ENCODE results near the gene YAF2. TPM values are rescaled to one million over a fixed set of nuclear protein-coding genes. Genes with fewer than 3 reads are reported as not detected.
"Not testable (repeated sequence)": the region's sequence is repeated elsewhere in the genome, so short reads cannot be mapped to it uniquely, and the experiment has no call there.

YAF2 gene
- total and polyA plus RNA-seq, 2 experiments from 2014 or later: 15.3 to 35.5 TPM

- no peak overlapping the region for H3K4me2 ChIP-seq
- H3K36me3 ChIP-seq (replicated peaks; ENCODE audit: insufficient read depth, low read depth): no peaks in the 10 kb centered on the region
- 92% methylated on average over 2 of the region's 2 CpGs for WGBS (ENCODE audit: low lambda C conversion rate, missing lambda C conversion rate)
- no peaks in the 10 kb centered on the region for H3K79me2 ChIP-seq
- no peaks in the 10 kb centered on the region for H4K20me1 ChIP-seq (ENCODE audit: insufficient read depth, poor library complexity, severe bottlenecking)
- H3K4me3 ChIP-seq: no peak overlapping the region
- no peaks in the 10 kb centered on the region for H3K9me3 ChIP-seq (ENCODE audit: low read depth)
- H3K9me2 ChIP-seq (replicated peaks; ENCODE audit: insufficient read depth): no peaks in the 10 kb centered on the region
- H3K27ac ChIP-seq: no peak overlapping the region
- H3K4me1 ChIP-seq (ENCODE audit: insufficient read depth): no peaks in the 10 kb centered on the region
- no peak for DNase-seq (ENCODE audit: low spot score)
- no peaks in the 10 kb centered on the region for H3K27me3 ChIP-seq
- no peak overlapping the region for H2AFZ ChIP-seq
- TF ChIP-seq EZH2 (IDR thresholded peaks at IDR 0.05; ENCODE audit: borderline replicate concordance): no peak
- TF ChIP-seq CTCF (IDR thresholded peaks at IDR 0.05; ENCODE audit: poor library complexity): no peak
- no peak for TF ChIP-seq EZH2phosphoT487 (IDR thresholded peaks at IDR 0.05; ENCODE audit: low read depth, severe bottlenecking, unreplicated experiment)
Observed at GRCh38 chr12:42255221-42255865, 17.3 kb upstream of the YAF2 start.

- H2AFZ ChIP-seq; H3K79me2 ChIP-seq; H3K9me3 ChIP-seq (ENCODE audit: low read depth); H3K4me3 ChIP-seq; H3K27me3 ChIP-seq; H3K9me2 ChIP-seq (replicated peaks; ENCODE audit: insufficient read depth); H3K4me1 ChIP-seq (ENCODE audit: insufficient read depth); H4K20me1 ChIP-seq (ENCODE audit: insufficient read depth, poor library complexity, severe bottlenecking); H3K27ac ChIP-seq; H3K4me2 ChIP-seq; DNase-seq (ENCODE audit: low spot score); H3K36me3 ChIP-seq (replicated peaks; ENCODE audit: insufficient read depth, low read depth): not testable (repeated sequence)
- WGBS (ENCODE audit: low lambda C conversion rate, missing lambda C conversion rate): 74% methylated on average over 1 of the region's 1 CpG
Observed at GRCh38 chr12:42252645-42253044, 14.6 kb upstream of the YAF2 start.

- not testable (repeated sequence) for H3K4me2 ChIP-seq; DNase-seq (ENCODE audit: low spot score); H3K79me2 ChIP-seq; H3K9me3 ChIP-seq (ENCODE audit: low read depth); H3K9me2 ChIP-seq (replicated peaks; ENCODE audit: insufficient read depth); H4K20me1 ChIP-seq (ENCODE audit: insufficient read depth, poor library complexity, severe bottlenecking); H3K4me1 ChIP-seq (ENCODE audit: insufficient read depth); H3K36me3 ChIP-seq (replicated peaks; ENCODE audit: insufficient read depth, low read depth); H3K4me3 ChIP-seq; H2AFZ ChIP-seq; H3K27ac ChIP-seq; H3K27me3 ChIP-seq
- 88% methylated on average over 3 of the region's 3 CpGs for WGBS (ENCODE audit: low lambda C conversion rate, missing lambda C conversion rate)
Observed at GRCh38 chr12:42249033-42249432, 11.0 kb upstream of the YAF2 start.

- H3K4me3 ChIP-seq: no peak overlapping the region
- H3K79me2 ChIP-seq: peaks cover 22% of the 10 kb centered on the region
- no peak overlapping the region for H3K27ac ChIP-seq
- no peaks in the 10 kb centered on the region for H3K9me3 ChIP-seq (ENCODE audit: low read depth)
- H3K4me1 ChIP-seq (ENCODE audit: insufficient read depth): peaks cover 12% of the 10 kb centered on the region
- no peak for DNase-seq (ENCODE audit: low spot score)
- no peaks in the 10 kb centered on the region for H3K36me3 ChIP-seq (replicated peaks; ENCODE audit: insufficient read depth, low read depth)
- H3K4me2 ChIP-seq: no peak overlapping the region
- peaks cover 10% of the 10 kb centered on the region for H4K20me1 ChIP-seq (ENCODE audit: insufficient read depth, poor library complexity, severe bottlenecking)
- H2AFZ ChIP-seq: no peak overlapping the region
- WGBS (ENCODE audit: low lambda C conversion rate, missing lambda C conversion rate): 76% methylated on average over 11 of the region's 11 CpGs
- no peaks in the 10 kb centered on the region for H3K9me2 ChIP-seq (replicated peaks; ENCODE audit: insufficient read depth)
- TF ChIP-seq EZH2phosphoT487 (IDR thresholded peaks at IDR 0.05; ENCODE audit: low read depth, severe bottlenecking, unreplicated experiment) (no peak), EZH2 (IDR thresholded peaks at IDR 0.05; ENCODE audit: borderline replicate concordance) (no peak), CTCF (IDR thresholded peaks at IDR 0.05; ENCODE audit: poor library complexity) (no peak)
- H3K27me3 ChIP-seq: no peaks in the 10 kb centered on the region
Observed at GRCh38 chr12:42240131-42240750, 2.2 kb upstream of the YAF2 start.
